OCI-LY3 (cell line): ENCODE measurements around the gene MTA1.

Experiments
- H2AFZ ChIP-seq: fragments of 200-600, 300-600 bp; shearing (Covaris generic); 2 replicates; pipeline ENCODE4 v1.6.0; 2014; ENCODE audit warnings: antibody characterized with exemption, low read depth, low read length
- H3K27ac ChIP-seq: fragments of 200-600, 300-600 bp; sonication (generic); 2 replicates; pipeline ENCODE4 v1.5.1; 2014; ENCODE audit warnings: mild to moderate bottlenecking, low read length, moderate library complexity, mixed read lengths
- H3K27me3 ChIP-seq: fragments of 200-600, 300-600 bp; sonication (generic); 2 replicates; pipeline ENCODE4 v1.6.1; 2014; ENCODE audit warnings: low read depth, low read length, mixed read lengths
- H3K36me3 ChIP-seq: fragments of 200-600, 300-600 bp; sonication (generic); replicated peaks from 2 replicates; pipeline ENCODE3; 2014; ENCODE audit warnings: low read depth, low read length, mixed read lengths
- H3K4me1 ChIP-seq: fragments of 300-600, 200-600 bp; sonication (generic); 2 replicates; pipeline ENCODE4 v1.6.1; 2014; ENCODE audit warnings: low read length, mixed read lengths
- H3K4me2 ChIP-seq: fragments of 200-600, 300-600 bp; sonication (generic); 2 replicates; pipeline ENCODE4 v1.6.1; 2014; ENCODE audit warnings: low read length, mixed read lengths
- H3K4me3 ChIP-seq: fragments of 300-600, 200-600 bp; sonication (generic); 2 replicates; pipeline ENCODE4 v1.5.1; 2014; ENCODE audit warnings: antibody characterized with exemption, mild to moderate bottlenecking, low read length, moderate library complexity
- H3K79me2 ChIP-seq: fragments of 300-600, 200-600 bp; shearing (Covaris generic); 2 replicates; pipeline ENCODE4 v1.6.1; 2014; ENCODE audit warnings: mild to moderate bottlenecking, low read length, mixed read lengths
- H3K9ac ChIP-seq: fragments of 300-600, 200-600 bp; shearing (Covaris generic); 2 replicates; pipeline ENCODE4 v1.6.0; 2014; ENCODE audit warnings: mild to moderate bottlenecking, low read length, moderate library complexity
- H3K9me3 ChIP-seq: fragments of 200-600, 300-600 bp; shearing (Covaris generic); 2 replicates; pipeline ENCODE4 v1.6.1; 2014; ENCODE audit warnings: low read length, mixed read lengths; ENCODE audit not compliant: insufficient read depth
- H4K20me1 ChIP-seq: fragments of 200-600, 300-600 bp; sonication (generic); 2 replicates; pipeline ENCODE4 v1.6.1; 2016; ENCODE audit warnings: low read length, mixed read lengths; ENCODE audit not compliant: insufficient read depth
- EZH2phosphoT487 ChIP-seq: fragments of 200-600 bp; shearing (Covaris generic); IDR thresholded peaks from 2 replicates; pipeline ENCODE4 v1.6.1; 2018; ENCODE audit warnings: antibody characterized with exemption, mixed run types, low read depth
- TF ChIP-seq, protein P1 (sequence below): fragments of 200-600, 300-600 bp; sonication (generic); IDR thresholded peaks from 2 replicates; pipeline ENCODE4 v1.5.1; 2014; ENCODE audit warnings: antibody characterized with exemption, low read length, low read depth

MTA1 gene

DNA sequence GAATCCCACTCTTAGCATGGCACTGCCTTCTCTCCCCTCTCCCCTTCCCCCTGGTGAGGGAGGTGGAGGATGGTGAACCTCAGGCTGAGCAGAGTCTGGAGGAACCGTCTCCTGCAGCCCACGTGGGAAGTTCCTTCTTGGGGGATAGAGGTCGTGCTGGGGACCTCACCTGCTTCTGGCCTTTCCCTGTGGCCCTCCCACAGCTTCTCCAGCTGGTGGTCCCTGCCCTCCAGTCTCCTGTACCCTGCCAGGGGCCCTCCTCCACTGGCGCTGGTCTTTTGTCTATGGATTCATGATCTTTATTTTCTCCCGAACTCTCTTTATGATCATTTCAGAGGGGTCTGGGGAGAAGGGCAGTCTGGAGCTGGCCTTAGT lies 9.0 kb upstream of the MTA1 start:
- Histone ChIP-seq H3K79me2 (no peaks in the 10 kb centered on the region), H3K4me1 (peaks cover 17% of the 10 kb centered on the region; the same call in 1 of the 2 replicates), H3K4me3 (no peak overlapping the region), H3K27ac (no peak overlapping the region), H3K9me3 (no peaks in the 10 kb centered on the region), H3K36me3 (peaks cover 2% of the 10 kb centered on the region), H4K20me1 (no peaks in the 10 kb centered on the region), H3K9ac (no peak overlapping the region), H2AFZ (no peak overlapping the region), H3K4me2 (no peak overlapping the region), H3K27me3 (no peaks in the 10 kb centered on the region)
- TF ChIP-seq, protein P1, sequence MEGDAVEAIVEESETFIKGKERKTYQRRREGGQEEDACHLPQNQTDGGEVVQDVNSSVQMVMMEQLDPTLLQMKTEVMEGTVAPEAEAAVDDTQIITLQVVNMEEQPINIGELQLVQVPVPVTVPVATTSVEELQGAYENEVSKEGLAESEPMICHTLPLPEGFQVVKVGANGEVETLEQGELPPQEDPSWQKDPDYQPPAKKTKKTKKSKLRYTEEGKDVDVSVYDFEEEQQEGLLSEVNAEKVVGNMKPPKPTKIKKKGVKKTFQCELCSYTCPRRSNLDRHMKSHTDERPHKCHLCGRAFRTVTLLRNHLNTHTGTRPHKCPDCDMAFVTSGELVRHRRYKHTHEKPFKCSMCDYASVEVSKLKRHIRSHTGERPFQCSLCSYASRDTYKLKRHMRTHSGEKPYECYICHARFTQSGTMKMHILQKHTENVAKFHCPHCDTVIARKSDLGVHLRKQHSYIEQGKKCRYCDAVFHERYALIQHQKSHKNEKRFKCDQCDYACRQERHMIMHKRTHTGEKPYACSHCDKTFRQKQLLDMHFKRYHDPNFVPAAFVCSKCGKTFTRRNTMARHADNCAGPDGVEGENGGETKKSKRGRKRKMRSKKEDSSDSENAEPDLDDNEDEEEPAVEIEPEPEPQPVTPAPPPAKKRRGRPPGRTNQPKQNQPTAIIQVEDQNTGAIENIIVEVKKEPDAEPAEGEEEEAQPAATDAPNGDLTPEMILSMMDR: no peak
- no peak for TF ChIP-seq EZH2phosphoT487

DNA sequence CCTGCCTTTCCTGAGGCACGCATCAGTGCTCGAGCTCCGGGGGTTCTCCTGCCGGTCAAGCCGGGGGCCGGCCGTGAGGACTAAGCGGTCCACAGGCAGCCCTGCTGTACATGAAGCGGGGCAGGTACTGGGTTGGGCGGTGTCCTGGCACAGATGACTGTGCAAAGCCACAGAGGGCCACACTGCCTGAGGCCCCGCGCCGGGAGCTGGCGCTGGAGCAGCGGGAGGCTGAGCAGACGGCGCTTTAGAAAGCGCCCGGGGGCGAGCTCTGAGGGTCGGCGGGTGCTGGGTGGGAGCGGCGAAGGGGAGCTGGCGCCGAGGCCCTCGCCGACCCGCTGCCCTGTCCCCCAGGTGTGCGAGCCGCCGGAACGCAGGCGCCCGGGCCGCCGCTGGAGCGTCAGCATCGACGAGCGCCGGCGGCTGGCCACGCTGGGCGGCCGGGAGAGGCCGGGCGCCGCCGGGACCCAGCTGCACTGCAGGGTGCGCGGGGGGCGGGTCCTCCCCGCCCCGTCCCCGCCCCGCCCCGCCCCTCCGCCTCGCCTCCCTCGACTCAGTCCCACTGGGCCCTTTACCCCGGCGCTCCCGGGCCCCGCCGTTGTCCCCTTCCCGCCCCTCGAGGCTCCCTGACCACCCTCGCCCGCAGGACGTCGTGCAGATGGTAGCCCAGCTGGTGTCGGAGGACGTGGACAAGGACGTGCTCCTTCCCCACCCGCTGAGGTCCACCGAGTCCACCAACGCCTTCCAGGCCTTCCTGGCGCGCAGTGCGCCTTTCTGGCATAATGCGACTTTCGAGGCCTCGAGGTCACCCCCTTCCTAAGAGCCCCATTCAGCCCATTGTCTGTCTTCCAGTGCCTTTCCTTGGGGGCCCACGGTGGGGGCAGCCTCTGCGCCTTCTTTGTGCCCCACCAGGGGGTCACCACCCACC lies 8.3 kb upstream of the MTA1 start:
- Histone ChIP-seq H3K4me1 (peaks cover 17% of the 10 kb centered on the region; the same call in 1 of the 2 replicates), H3K27ac (no peak overlapping the region), H3K79me2 (no peaks in the 10 kb centered on the region), H3K9me3 (no peaks in the 10 kb centered on the region), H3K27me3 (no peaks in the 10 kb centered on the region), H3K9ac (no peak overlapping the region), H3K4me3 (no peak overlapping the region), H2AFZ (no peak overlapping the region), H3K36me3 (peaks cover 2% of the 10 kb centered on the region), H3K4me2 (no peak overlapping the region), H4K20me1 (no peaks in the 10 kb centered on the region)
- TF ChIP-seq, protein P1: no peak
- no peak for TF ChIP-seq EZH2phosphoT487

DNA sequence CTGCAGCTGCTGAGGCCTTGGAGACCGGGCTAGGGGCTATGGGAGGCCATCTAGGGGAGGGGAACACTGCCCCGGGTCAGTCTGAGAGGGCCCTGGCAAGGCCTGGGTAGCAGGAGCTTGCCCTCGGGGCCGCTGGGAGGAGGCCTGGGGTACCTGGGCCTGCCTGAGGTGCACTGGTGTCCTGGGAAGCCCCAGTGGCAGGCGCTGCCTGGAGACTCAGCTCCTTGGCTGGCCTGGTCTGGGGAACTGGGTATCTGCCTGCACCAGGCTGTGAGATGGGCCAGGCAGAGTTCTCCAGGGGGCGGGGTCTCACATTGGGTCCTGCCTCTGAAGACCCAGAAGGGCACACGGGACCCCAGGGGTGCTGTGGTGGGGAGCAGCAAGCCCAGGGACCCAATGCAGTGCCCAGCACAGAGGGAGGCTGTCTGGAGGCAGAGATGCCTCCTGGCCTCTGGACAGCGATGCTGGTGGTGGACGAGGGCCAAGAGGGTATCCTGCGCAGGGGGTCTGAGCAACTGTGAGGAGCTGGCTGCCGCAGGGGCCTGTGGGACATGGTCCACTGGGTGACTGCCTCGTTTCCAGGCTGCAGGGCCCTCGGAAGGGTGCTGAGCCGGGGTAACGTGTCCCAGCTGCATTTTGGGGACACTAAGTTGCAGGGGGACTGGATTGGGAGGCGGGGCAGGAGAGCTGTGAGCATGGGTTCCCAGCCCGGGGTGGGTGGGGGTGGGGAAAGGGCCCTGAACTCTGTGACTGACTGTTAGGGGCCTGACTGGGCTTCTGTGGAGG lies 7.4 kb upstream of the MTA1 start:
- Histone ChIP-seq H3K79me2 (no peaks in the 10 kb centered on the region), H3K4me1 (peaks cover 17% of the 10 kb centered on the region; the same call in 1 of the 2 replicates), H2AFZ (no peak overlapping the region), H3K4me3 (no peak overlapping the region), H3K9me3 (no peaks in the 10 kb centered on the region), H3K9ac (no peak overlapping the region), H3K4me2 (no peak overlapping the region), H3K27me3 (no peaks in the 10 kb centered on the region), H3K36me3 (peaks cover 2% of the 10 kb centered on the region), H3K27ac (no peak overlapping the region), H4K20me1 (no peaks in the 10 kb centered on the region)
- TF ChIP-seq, protein P1: no peak
- no peak for TF ChIP-seq EZH2phosphoT487
